ENCODE results near the gene UBR1. TPM values are rescaled to one million over a fixed set of nuclear protein-coding genes. Genes with fewer than 3 reads are reported as not detected.

The UBR1 gene
- total RNA-seq, 1 experiment from 2014 or later: 22.2 TPM

GRCh38 chr15:43134157-43134635 is 28.4 kb upstream of the UBR1 start:
- no peaks in the 10 kb centered on the region for H3K79me2 ChIP-seq (ENCODE audit: insufficient read depth, low read length)
- no peak for TF ChIP-seq CTCF (conservative IDR thresholded peaks at IDR 0.05)
- no peak overlapping the region for H3K4ac ChIP-seq (ENCODE audit: low read depth, low read length)
- no peak overlapping the region for H2BK20ac ChIP-seq (ENCODE audit: low read depth, low read length, poor library complexity, severe bottlenecking)
- Mint-ChIP-seq H3K36me3 (ENCODE audit: insufficient read depth in 1 of 3, low read depth in 3 of 3) (peaks cover 0 to 16% (median 2%) of the 10 kb centered on the region in 3 experiments; a peak in 3 of 7 replicates), H3K4me1 (peaks cover 19 to 21% of the 10 kb centered on the region in 2 experiments), H3K4me3 (peak overlapping the region; percentile 86 to 91), H3K27ac (peak overlapping the region in 2 of 3 experiments; percentile 57 to 62; a peak in 3 of 7 replicates), H3K27me3 (ENCODE audit: low read depth) (peaks cover 37% of the 10 kb centered on the region), H3K9me3 (peaks cover 3 to 7% of the 10 kb centered on the region in 2 experiments; a peak in 4 of 5 replicates)
- H2BK5ac ChIP-seq (ENCODE audit: insufficient read length, low read length): no peak overlapping the region
- H3K79me1 ChIP-seq (ENCODE audit: insufficient read depth, low read depth, low read length, poor library complexity, severe bottlenecking): no peaks in the 10 kb centered on the region
- peaks cover 7% of the 10 kb centered on the region; the same call in 1 of the 2 replicates for H3K27me3 ChIP-seq (ENCODE audit: insufficient read depth, low read length)
- no peak overlapping the region for H4K91ac ChIP-seq (ENCODE audit: insufficient read length, low read depth, low read length)
- H2BK15ac ChIP-seq (ENCODE audit: low read depth, low read length): no peak overlapping the region
- H3K14ac ChIP-seq (ENCODE audit: insufficient read depth, low read length): no peak overlapping the region
- no peak overlapping the region for H3K27ac ChIP-seq (ENCODE audit: insufficient read length, low read depth, low read length)
- peaks cover 6% of the 10 kb centered on the region for H3K23me2 ChIP-seq (ENCODE audit: insufficient read length, low read depth, low read length, poor library complexity, severe bottlenecking)
- no peak overlapping the region for H3K23ac ChIP-seq (ENCODE audit: insufficient read length, low read depth, low read length)
- no peaks in the 10 kb centered on the region; the same call in 1 of the 2 replicates for H3K4me1 ChIP-seq (ENCODE audit: insufficient read depth, low read length)
- H3K4me2 ChIP-seq (ENCODE audit: insufficient read depth, insufficient read length, low read length): peak overlapping the region; percentile 59
- no peak overlapping the region for H4K8ac ChIP-seq (replicated peaks; ENCODE audit: insufficient read length, low read depth, low read length)
- H3K9me3 ChIP-seq (ENCODE audit: control insufficient read depth, low read depth, low read length): no peaks in the 10 kb centered on the region
- H3K18ac ChIP-seq (ENCODE audit: insufficient read length, low read depth, low read length): no peak overlapping the region
- H4K5ac ChIP-seq (ENCODE audit: insufficient read length, low read depth, low read length): no peak overlapping the region
- no peak overlapping the region for H2AFZ ChIP-seq (ENCODE audit: low read length)
- no peak overlapping the region for H3K56ac ChIP-seq (ENCODE audit: insufficient read length, low read depth, low read length)
- WGBS (ENCODE audit: extremely low coverage, insufficient read length, low lambda C conversion rate): no CpG with 5 or more reads among the region's 12 CpGs
- no peak overlapping the region for H3T11ph ChIP-seq (ENCODE audit: low read length)
- H2BK12ac ChIP-seq (ENCODE audit: insufficient read length, low read depth, low read length): no peak overlapping the region
- H2BK120ac ChIP-seq (ENCODE audit: low read depth, low read length, poor library complexity, severe bottlenecking): no peak overlapping the region
- H3K9ac ChIP-seq (ENCODE audit: extremely low read depth, insufficient read length, low read length): peak overlapping the region; percentile 48
- DNase-seq: peak; percentile 37
- no peaks in the 10 kb centered on the region for H4K20me1 ChIP-seq (ENCODE audit: control insufficient read depth, insufficient read depth, insufficient read length)
- no peak overlapping the region for H2AK5ac ChIP-seq (ENCODE audit: insufficient read length, low read length)
